Ovary (tissue), 3 donors: ENCODE results near the gene PROZ.

Source experiments
- POLR2A ChIP-seq: fragments of 450-650 bp; IDR thresholded peaks from one replicate; pipeline ENCODE4 v1.6.1; 2017; ENCODE audit warnings: antibody characterized with exemption, mild to moderate bottlenecking, moderate library complexity
- TF ChIP-seq, protein P1 (sequence below), 3 donors: fragments of 450-650 bp in 2 of 3; fragments of 200-600 bp in 1 of 3; IDR thresholded peaks; one replicate each; pipeline versions ENCODE4 v1.5.1 to v1.8.0; 2016 to 2022; ENCODE audit warnings: antibody characterized with exemption in 3 of 3, mild to moderate bottlenecking in 1 of 3
- donor health status: DM: no; HTN: no; CAD: no.

DNA sequence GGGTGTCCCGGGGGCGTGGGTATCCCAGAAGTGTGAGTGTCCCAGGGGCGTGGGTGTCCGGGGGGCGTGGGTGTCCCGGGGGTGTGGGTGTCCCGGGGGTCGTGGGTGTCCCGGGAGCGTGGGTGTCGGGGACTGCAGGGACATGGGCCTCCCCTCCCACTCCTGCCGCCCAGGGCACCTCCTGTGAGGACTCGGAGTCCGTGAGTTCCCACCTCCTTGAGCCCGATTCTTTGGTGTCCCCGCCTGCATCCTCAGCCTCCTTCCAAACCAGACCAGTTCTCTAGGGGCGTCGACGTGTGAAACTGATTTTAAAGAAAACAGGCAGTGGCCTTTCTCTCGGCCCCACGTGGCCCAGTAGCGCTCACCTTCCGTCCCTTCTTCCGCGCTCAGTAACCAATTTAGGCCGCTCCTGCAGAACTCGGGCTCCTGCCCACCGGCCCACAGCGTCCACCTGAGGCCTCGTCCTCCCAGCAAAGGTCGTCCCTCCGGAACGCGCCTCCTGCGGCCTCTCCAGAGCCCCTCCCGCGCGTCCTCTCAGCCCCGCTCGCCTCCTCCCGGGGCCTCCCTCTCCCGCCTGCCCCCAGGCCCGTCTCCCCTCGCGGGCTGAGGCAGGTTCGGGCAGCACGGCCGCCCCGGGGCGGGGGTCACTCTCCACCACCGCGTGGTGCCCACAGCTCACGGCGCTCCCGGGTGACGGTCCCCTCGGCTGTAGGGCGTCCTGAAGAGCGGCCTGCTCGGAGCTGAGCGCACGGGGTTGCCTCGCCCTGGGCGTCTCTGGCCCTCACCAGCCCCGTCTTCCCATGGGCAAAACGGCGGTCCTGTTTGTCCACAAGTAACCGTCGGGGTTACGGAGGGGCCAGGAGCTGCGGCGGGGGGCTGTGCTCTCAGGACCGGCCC is 49.0 kb upstream of the PROZ start:
- TF ChIP-seq, protein P1, sequence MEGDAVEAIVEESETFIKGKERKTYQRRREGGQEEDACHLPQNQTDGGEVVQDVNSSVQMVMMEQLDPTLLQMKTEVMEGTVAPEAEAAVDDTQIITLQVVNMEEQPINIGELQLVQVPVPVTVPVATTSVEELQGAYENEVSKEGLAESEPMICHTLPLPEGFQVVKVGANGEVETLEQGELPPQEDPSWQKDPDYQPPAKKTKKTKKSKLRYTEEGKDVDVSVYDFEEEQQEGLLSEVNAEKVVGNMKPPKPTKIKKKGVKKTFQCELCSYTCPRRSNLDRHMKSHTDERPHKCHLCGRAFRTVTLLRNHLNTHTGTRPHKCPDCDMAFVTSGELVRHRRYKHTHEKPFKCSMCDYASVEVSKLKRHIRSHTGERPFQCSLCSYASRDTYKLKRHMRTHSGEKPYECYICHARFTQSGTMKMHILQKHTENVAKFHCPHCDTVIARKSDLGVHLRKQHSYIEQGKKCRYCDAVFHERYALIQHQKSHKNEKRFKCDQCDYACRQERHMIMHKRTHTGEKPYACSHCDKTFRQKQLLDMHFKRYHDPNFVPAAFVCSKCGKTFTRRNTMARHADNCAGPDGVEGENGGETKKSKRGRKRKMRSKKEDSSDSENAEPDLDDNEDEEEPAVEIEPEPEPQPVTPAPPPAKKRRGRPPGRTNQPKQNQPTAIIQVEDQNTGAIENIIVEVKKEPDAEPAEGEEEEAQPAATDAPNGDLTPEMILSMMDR (IDR thresholded peaks at IDR 0.05) = no peak
- no peak for TF ChIP-seq POLR2A
